Measurements from ENCODE around the gene CCDC70.

DNA sequence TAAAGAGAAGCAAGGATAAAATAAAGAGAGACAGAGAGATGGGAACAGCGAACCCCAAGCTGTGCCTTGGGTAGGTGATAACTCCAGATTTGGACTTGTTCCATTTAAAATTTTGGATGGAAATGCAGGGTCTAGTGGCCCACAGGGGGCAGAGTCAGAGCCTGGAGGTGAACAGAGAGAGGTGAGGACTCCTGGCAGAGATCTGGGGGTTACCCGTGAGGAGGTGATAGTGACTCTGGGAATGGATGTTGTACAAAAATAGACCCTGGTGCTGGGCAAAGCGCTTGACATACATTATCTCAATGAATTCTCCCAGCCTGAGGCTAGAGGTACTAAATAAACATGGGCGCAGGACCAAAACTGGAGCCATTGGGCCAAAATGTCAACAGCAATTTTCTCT lies 43.5 kb upstream of the CCDC70 start:
- TF ChIP-seq, protein P1, sequence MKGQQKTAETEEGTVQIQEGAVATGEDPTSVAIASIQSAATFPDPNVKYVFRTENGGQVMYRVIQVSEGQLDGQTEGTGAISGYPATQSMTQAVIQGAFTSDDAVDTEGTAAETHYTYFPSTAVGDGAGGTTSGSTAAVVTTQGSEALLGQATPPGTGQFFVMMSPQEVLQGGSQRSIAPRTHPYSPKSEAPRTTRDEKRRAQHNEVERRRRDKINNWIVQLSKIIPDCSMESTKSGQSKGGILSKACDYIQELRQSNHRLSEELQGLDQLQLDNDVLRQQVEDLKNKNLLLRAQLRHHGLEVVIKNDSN (CRISPR knock-in tag; IDR thresholded peaks at IDR 0.05), result no peak
- TF ChIP-seq, protein P2, sequence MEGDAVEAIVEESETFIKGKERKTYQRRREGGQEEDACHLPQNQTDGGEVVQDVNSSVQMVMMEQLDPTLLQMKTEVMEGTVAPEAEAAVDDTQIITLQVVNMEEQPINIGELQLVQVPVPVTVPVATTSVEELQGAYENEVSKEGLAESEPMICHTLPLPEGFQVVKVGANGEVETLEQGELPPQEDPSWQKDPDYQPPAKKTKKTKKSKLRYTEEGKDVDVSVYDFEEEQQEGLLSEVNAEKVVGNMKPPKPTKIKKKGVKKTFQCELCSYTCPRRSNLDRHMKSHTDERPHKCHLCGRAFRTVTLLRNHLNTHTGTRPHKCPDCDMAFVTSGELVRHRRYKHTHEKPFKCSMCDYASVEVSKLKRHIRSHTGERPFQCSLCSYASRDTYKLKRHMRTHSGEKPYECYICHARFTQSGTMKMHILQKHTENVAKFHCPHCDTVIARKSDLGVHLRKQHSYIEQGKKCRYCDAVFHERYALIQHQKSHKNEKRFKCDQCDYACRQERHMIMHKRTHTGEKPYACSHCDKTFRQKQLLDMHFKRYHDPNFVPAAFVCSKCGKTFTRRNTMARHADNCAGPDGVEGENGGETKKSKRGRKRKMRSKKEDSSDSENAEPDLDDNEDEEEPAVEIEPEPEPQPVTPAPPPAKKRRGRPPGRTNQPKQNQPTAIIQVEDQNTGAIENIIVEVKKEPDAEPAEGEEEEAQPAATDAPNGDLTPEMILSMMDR (IDR thresholded peaks at IDR 0.05), result no peak
- TF ChIP-seq TEAD4 (CRISPR knock-in tag; IDR thresholded peaks at IDR 0.05), result no peak
- no peak for TF ChIP-seq IRF2 (CRISPR knock-in tag; IDR thresholded peaks at IDR 0.05; ENCODE audit: borderline replicate concordance, low read depth)
- TF ChIP-seq FOXK1 (CRISPR knock-in tag; IDR thresholded peaks at IDR 0.05), result no peak

Measured in WTC11 (cell line).